ENCODE results near the gene KIAA0513.

KIAA0513 gene, protein sequence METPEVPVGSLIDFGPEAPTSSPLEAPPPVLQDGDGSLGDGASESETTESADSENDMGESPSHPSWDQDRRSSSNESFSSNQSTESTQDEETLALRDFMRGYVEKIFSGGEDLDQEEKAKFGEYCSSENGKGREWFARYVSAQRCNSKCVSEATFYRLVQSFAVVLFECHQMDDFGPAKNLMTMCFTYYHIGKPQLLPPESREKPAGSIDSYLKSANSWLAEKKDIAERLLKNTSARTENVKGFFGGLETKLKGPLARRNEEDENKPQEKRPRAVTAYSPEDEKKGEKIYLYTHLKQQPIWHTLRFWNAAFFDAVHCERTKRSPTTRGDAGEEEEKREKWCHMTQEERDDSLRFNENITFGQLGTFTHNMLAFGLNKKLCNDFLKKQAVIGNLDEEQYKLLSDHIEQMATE

DNA sequence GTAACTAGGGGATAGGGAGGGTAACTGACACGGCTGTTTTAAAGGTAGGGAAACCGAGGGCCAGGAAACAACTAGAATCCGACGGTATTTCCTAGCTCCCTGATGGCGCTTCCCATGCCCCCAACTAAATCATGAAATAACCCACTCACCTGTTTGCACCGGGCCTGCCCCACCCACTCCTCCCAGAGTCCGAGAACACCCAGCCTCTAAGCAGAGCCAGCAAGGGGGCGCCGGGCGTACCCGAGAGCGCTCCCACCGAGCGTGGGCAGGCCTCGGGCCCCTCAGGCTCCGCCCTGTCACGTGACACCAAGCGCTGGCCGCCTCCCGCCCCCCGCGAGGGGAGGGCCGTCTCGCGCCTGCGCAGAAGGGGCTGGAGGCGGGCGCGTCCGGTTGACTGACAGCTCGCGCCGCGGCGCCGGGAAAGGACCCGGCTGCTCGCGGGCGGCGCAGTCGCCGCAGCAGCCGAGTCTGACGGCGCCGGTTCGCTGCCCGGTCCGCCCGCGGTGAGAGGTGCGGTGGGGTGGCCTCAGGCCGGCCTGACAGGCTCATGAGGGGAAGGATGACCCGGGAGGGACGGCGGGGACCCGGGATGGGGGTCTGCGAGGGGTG lies at the start of gene KIAA0513:
TSS of gene KIAA0513 (plus strand) at position 447 of the 609 bp plus-strand sequence. CDS start 39,277 bp downstream, outside the sequence.
- in situ Hi-C loops (cut with MboI; ENCODE audit: low sequenced_read_pairs), result no loop called here

DNA sequence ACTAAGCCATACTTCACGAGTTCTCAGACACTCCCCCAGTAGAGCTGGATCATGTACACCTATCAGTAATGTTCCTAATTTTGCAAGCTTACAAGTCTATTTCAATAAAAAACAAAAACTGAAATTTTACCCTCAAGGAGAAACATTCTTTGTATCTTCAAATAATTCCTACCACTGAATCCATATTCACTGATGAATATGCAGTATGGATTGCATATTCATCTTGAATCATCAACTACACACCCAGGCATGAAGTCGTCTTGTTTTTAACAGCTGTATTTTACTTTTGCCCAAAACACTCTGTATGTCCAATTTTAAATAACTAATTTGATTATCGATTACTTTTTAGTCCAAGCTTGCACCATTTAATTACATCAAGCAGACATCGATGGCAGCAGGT lies 48.1 kb upstream of the KIAA0513 start:
- in situ Hi-C loops (cut with MboI; ENCODE audit: low sequenced_read_pairs), result no loop called here

DNA sequence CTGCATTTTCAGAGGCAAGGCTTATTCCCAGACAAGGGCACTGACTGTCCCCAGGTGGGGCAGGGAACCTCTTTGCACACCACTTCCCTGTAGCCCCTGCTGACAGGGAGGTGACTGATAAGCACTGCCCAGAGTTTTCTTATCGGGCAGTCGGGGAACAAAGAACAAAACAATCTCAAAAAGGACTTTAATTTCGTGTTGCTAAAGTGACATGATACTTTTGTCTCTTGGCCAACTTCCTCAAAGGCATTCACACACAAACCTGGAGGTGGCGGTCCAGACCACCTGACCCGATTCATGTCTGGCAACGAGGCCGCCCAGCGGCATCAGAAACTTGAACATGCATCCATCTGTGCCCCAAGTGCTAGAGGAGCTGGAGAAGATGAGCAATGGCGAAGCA lies 45.2 kb upstream of the KIAA0513 start:
- in situ Hi-C loops (cut with MboI; ENCODE audit: low sequenced_read_pairs), result no loop called here

DNA sequence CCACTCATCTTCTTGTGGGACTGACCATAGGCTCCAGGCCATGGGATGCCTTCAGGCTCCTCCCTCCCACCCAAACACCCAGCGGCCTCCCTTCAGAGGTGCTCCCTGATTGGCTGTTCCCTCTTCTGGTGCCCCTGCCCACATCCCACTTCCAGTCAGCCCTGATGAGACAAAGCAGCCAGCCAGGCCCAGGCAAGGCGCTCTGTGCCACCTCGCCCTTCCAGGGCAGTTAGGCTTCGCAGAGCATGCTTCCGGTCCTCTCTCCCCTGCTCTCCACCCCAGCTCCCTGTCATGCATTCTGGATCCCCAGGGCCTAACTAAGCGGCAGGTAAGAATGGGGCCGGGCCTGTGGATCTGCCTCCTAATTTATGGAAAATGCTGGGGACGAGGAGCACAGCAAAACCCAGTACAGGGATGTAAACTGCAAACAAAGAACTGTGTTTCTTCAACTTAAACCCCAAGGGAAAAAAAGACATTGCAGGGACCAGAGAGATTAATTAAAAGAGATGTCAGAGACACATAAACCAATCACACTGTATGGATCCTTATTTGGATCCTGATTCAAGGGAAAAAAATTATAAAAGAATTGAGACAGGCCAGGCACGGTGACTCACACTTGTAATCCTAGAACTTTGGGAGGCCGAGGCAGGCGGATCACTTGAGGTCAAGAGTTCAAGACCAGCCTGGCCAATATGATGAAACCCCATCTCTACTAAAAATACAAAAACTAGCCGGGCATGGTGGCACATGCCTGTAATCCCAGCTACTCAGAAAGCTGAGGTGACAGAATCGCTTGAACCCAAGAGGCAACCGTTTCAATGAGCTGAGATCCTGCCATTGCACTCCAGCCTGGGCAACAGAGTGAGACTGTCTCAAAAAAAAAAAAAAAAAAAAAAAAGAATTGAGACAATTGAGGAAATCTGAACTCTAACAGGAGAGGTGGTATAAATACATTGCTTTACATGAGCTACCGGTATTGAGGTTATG lies 42.2 kb upstream of the KIAA0513 start:
- in situ Hi-C loops (cut with MboI; ENCODE audit: low sequenced_read_pairs), result no loop called here

DNA sequence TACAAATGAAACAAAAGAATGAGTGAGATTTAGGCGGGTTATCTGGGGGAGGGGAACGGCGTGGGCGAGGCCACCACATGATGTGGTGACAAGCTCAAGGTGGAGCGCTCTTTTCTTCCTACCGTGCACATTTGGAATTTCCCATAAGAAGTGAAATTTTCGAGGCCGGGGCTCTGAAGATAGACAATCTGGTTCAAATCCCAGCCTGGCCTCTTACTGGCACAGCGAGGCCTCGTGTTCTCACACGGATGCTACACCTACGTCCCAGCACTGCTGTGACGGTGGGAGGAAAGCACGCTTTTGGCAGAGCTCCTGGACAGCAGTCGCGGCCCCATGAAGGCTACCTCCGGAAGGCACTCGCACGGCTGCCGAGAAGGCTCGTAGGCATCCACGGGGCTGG lies 41.5 kb upstream of the KIAA0513 start:
- in situ Hi-C loops (cut with MboI; ENCODE audit: low sequenced_read_pairs), result no loop called here

DNA sequence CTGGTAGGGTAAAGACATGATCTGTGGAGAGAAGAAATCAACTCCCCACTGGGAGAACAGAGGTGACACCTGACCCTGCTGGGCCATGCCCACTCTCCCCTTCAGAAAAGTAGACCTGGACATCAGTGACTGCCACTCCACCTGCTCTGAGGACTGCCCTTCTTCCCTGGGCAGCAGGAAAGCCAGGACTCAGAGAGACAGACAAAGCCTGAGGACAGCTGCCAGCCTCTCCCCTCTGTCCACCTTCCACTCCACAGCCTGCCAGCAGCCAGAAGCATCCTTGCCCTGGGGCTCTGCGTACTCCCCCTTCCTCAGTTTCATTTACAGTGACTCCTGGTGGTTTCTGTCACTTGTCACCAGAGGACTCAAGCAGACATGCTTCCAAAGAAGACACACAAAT lies 40.7 kb upstream of the KIAA0513 start:
- in situ Hi-C loops (cut with MboI; ENCODE audit: low sequenced_read_pairs), result no loop called here

DNA sequence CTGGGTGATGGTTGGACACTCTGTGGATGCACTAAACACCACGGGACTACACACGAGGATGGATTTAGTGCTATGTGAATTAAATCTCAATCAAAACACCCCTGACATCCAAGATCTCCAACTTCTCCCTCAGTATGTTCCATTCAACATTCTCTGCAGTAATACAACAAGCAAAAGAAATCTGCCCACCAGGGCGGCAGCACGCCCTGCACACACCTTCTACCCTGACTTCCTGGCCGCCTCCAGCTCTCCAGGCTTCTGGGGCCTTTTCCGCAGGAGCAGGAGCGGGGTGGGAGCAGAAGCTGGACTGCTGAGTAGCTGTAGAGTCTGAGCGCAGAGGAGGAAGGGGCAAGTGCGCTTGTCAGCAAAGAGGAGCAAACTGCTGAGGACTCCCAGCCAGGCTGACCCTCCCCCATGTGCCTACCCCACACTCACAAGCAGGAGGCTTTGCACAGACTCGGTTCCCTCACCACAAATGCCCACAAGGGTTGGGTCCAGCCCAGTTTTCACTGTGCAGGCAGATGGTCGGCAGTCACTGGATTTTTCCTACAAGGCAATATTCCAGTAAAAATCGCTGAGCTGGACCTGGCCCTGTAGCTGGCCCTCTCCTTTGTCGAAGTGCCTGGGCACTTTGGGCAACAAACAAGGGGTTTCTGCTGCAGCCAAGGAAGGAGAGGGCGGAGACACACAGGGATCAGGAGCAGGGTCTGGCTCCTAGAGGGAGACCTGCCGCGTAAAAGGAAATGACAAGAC lies 39.1 kb upstream of the KIAA0513 start:
- in situ Hi-C loops (cut with MboI; ENCODE audit: low sequenced_read_pairs), result no loop called here

DNA sequence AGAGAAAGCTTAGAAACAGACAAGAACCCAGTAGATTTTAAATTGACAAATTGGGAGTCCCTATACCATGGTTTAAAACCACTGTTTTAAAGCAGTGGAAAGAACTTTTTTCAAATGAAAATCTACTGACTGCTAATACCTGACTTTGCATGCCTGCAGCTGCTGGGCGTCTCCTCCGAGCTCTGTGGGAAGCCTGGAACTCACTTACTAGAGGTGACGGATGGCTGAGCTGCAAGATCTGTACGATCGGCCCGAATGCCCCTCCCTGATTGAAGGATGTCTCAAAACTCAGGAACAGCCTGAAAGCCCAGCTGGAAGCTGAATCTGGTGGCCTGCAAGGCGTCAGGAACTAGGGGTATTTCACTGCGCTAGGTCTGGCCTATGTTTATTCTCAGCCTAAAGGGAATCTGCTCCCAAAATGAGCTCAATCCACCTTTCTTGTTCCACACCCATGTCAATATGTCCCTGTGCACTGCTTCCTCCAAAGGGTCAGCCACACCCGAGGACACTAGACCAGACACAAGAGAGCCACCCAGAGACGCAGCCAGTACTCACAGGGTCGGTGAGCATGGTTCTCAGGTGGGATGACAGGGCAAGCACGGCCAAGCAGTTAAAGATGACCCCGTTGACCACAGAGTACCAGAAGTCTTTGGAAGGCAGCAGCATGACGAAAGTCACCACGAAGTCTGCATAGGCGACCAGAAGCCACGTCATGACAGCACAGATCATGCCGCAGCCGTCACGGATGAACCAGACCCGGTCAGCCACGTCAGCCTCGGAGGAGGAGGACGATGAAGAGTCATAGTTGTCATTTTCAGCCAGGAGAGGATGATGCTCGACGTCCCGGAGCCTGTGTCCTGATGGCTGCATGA lies 37.6 kb upstream of the KIAA0513 start:
- in situ Hi-C loops (cut with MboI; ENCODE audit: low sequenced_read_pairs), result no loop called here

DNA sequence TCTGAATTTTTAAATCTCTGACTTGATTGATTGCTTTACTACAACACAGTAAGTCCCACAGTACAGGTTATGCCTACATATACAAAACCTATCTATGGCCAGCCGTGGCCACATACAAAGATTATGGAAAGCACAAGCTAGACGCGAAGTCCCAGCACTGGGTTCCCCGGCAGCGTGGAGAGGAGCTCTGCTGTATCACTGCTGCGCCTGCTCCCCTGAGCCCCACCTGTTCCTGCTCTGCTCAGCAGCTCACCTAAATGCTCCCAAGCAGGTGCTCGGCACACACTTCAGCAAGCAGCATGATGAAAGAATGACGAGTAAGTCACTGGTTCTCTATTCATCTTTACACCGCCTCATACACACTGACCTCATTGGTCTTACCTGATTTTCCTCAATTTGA lies 36.8 kb upstream of the KIAA0513 start:
- in situ Hi-C loops (cut with MboI; ENCODE audit: low sequenced_read_pairs), result no loop called here

DNA sequence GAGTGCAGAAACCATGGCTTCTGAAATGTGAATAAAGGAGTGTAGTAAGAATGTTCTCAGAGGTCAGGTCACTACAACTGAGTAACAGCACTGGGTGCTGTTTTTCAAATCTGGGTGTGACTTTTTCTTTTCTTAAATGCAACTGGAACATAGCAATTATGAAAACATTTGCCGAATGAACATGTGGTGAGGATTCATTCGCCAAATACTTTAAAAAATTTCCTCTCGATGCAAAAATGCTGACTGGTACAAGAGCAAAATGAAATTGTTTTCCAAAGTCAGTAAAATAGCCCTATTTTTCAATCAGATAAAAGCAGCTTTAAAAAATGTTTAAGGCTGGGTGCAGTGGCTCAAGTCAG lies 34.9 kb upstream of the KIAA0513 start:
- in situ Hi-C loops (cut with MboI; ENCODE audit: low sequenced_read_pairs), result no loop called here

DNA sequence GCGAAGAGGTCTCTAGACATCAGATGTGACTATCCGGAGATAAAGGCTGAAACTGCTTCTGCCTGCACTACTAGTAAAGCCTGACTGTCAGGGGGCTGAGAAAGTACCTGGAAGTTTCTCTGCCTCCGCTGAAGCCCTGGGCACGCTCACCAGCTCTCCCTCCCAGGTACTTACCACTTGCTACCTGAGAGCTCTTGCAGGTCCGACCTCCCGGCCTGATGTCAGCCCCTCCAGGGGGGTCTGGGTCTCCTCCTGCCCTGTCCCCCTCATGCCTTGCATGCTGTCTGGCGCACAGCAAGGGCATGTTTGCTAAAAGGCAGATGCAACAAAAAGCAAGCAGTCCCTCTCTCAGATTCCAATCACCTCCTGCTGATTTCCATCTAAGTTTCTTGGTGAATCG lies 33.7 kb upstream of the KIAA0513 start:
- in situ Hi-C loops (cut with MboI; ENCODE audit: low sequenced_read_pairs), result no loop called here

DNA sequence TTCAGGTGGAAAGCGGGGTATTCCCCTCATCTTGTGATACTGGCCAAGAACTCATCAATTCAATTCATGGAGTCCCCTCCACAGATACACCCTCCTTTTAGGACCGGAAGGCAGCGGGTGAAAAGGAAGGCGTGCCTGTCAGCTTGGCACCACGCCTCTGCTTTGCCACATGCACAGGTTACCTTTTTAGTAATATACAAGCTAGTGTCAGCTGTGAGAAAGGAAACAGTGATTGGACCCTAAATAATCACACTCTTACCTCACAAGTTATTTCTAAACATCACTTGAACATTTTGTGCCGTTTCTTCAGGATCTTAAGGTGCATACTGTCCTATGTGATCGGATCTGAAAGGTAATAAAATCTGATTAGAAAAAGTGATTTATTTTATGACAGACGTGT lies 31.9 kb upstream of the KIAA0513 start:
- in situ Hi-C loops (cut with MboI; ENCODE audit: low sequenced_read_pairs), result no loop called here

DNA sequence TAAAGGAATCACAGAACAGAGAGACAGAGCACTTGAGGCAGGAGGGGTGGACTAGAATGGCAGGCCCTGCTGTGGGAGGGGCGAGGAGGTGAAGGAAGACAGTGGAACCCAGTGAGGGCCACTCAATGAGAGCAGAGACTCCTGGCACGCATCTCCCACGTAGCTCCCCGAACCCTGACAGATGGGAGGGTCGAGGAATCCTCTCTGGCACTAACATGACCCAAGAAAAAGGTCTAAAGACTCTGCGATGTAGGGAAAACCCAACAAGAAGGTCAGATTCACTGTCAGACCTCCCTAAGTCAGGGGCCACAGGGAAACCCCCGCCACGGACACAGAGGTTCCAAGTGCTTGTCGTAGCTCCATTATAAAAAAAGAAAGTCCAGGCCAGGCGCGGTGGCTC lies 31.2 kb upstream of the KIAA0513 start:
- in situ Hi-C loops (cut with MboI; ENCODE audit: low sequenced_read_pairs), result no loop called here

DNA sequence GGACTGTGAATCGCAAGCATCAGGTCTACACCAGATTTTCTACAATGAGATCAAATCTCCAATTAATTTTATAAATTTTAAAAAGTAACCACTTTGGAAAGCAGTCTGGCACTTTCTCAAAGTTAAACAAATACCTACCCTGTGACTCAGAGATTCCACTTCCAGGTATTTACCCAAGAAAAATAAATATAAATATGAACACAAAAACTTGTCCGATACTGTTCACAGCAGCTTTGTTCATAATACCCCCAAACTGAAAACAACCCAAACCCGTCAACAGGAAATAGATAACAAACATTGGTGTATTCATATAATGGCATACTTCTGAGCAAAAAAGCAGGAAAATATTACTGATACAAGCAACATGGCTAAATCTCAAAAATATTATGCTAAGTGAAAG lies 28.4 kb upstream of the KIAA0513 start:
- in situ Hi-C loops (cut with MboI; ENCODE audit: low sequenced_read_pairs), result no loop called here

DNA sequence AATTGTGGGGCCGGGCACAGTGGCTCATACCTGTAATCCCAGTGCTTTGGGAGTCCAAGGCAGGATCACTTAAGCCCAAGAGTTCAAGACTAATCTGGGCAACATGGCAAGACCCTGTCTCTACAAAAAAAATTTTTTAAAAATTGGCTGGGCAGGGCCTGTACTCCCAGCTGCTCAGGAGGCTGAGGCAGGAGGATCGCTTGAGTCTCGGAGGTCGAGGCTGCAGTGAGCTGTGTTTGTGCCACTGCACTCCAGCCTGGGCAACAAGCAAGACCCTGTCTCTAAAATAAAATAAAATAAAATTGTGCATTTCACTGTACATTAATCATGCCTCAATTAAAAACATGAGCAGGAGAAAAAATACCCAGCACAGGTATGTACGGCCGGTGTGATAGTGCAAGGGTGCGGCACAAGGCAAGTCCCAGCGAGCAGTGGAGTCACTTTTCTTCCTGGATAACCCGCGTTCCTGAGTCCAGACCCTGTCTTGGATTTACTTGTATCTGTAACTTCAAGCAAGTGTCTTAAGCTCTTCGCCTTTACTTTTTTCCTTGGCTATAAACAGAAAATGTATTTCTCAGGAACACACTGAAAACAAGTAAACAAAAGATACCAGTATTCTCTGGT lies 27.6 kb upstream of the KIAA0513 start:
- in situ Hi-C loops (cut with MboI; ENCODE audit: low sequenced_read_pairs), result no loop called here

DNA sequence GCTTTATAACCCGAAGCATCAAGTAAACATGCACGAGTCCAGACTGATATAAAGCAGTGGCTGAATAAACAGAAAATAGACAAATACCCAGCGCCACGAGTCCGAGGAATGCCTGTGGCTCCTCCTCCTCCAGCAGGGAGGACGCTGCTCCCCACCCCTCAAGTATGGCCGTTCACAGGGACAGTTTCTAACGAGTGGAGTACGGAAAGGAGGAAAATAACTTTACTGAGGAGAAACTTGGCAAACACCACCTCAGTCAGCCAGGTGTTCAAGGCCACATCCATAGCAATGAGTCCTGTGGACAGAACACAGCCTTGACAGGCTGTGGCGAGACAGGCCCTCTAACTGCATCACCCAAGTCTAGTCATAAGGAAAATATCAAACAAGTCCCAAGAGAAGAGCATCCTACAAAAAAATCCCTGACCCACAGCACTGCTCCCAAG lies 25.5 kb upstream of the KIAA0513 start:
- in situ Hi-C loops (cut with MboI; ENCODE audit: low sequenced_read_pairs), result no loop called here

DNA sequence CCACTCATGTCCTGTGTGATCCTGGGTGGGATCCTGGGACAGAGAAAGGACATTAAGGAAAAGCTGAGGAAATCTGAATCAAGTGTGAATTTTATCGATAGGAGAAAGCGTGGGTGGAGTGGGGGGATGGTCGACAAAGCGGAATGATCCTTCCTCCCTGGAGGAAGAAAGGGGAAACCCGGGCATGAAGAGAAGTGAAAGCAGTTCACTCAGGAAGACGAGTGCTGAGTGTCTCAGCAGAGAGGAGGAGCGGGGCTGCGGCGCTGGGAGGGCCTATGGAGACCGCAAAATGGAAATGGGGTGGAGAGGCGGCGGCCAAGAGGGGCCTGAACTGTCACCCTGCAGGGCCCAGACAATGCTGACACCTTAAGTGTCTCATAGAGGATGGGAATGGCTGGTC lies 25.0 kb upstream of the KIAA0513 start:
- in situ Hi-C loops (cut with MboI; ENCODE audit: low sequenced_read_pairs), result no loop called here

DNA sequence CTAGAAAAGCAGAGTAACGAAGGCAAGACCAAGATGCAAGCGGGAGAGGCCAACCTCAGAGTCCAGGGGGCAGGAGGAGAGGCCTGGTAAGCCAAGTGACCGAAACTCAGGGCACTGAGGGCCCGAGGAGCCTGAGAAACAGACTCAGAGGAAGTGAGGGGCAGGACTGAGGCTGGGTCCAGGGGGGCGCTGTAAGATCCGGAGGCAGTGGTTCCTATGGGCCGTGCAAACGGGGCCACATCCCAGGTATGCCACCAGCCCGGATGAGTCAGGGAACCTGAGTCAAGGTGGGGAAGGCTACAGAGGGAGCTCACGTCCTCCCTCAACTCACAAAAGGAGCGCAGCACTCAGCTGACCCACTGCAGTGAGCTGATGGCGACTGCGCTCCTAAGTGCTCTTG lies 24.5 kb upstream of the KIAA0513 start:
- in situ Hi-C loops (cut with MboI; ENCODE audit: low sequenced_read_pairs), result no loop called here

All from hTERT RPE-1 (cell line).